ENCODE data around the gene MSI1. TPM values are rescaled to one million over a fixed set of nuclear protein-coding genes. Genes with fewer than 3 reads are reported as not detected.
A peak's percentile ranks its signal among the peaks of the same experiment; 100 is the strongest.

MSI1 gene
- total RNA-seq, 2 experiments from 2014 or later: 0.07 TPM; not detected in 1

GRCh38 chr12:120358412-120359100 is 10.4 kb downstream of the MSI1 start:
- CTCF ChIA-PET: interaction anchor here (1.6 kb wide), 1 partner anchor 72 kb away, joined by 5 read pairs; no protein-coding TSS in a partner anchor
- peaks cover 36% of the 10 kb centered on the region for H3K27me3 Mint-ChIP-seq

GRCh38 chr12:120357104-120357503 is 11.9 kb downstream of the MSI1 start:
- ATAC-seq (no peak), DNase-seq (no peak)
- CTCF ChIA-PET: interaction anchor here (0.6 to 1.5 kb wide), 15 partner anchors 9 to 443 kb away, joined by 3 to 15 read pairs (median 4); no protein-coding TSS in a partner anchor
- no peaks in the 10 kb centered on the region for H3K9me3 Mint-ChIP-seq (ENCODE audit: low read depth)
- no peaks in the 10 kb centered on the region for H3K36me3 Mint-ChIP-seq
- H3K27me3 Mint-ChIP-seq: peaks cover 23% of the 10 kb centered on the region
- H3K4me3 Mint-ChIP-seq: no peak overlapping the region
- H3K27ac Mint-ChIP-seq: no peak overlapping the region
- H3K4me1 Mint-ChIP-seq: no peaks in the 10 kb centered on the region

More at GRCh38 chr12:120358412-120359100, 10.4 kb downstream of the MSI1 start:
- no peak for DNase-seq
- no peaks in the 10 kb centered on the region for H3K4me1 Mint-ChIP-seq
- ATAC-seq: no peak
- H3K36me3 Mint-ChIP-seq: no peaks in the 10 kb centered on the region
- no peak overlapping the region for H3K27ac Mint-ChIP-seq
- H3K4me3 Mint-ChIP-seq: no peak overlapping the region
- H3K9me3 Mint-ChIP-seq (ENCODE audit: low read depth): no peaks in the 10 kb centered on the region

- DNase-seq: peak; percentile 79
- Mint-ChIP-seq H3K9me3 (ENCODE audit: low read depth) (no peaks in the 10 kb centered on the region), H3K36me3 (no peaks in the 10 kb centered on the region), H3K27me3 (peaks cover 22% of the 10 kb centered on the region), H3K27ac (no peak overlapping the region), H3K4me3 (no peak overlapping the region), H3K4me1 (no peaks in the 10 kb centered on the region)
- CTCF ChIA-PET: interaction anchor here (0.6 to 1.5 kb wide), 14 partner anchors 9 to 444 kb away, joined by 3 to 15 read pairs (median 4); no protein-coding TSS in a partner anchor
- peak; percentile 93 for ATAC-seq
Measured at GRCh38 chr12:120356567-120357030, 12.4 kb downstream of the MSI1 start.

- ATAC-seq (no peak), DNase-seq (no peak)
- CTCF ChIA-PET: interaction anchor here (1.9 to 5.2 kb wide), 2 partner anchors 77 to 80 kb away, joined by 4 to 29 read pairs; no protein-coding TSS in a partner anchor
- H3K9me3 Mint-ChIP-seq (ENCODE audit: low read depth): no peaks in the 10 kb centered on the region
- no peak overlapping the region for H3K27ac Mint-ChIP-seq
- H3K4me1 Mint-ChIP-seq: no peaks in the 10 kb centered on the region
- H3K27me3 Mint-ChIP-seq: peaks cover 6% of the 10 kb centered on the region
- no peak overlapping the region for H3K4me3 Mint-ChIP-seq
- no peaks in the 10 kb centered on the region for H3K36me3 Mint-ChIP-seq
Measured at GRCh38 chr12:120353556-120354317, 15.2 kb downstream of the MSI1 start.

- H3K4me1 Mint-ChIP-seq: no peaks in the 10 kb centered on the region
- no peaks in the 10 kb centered on the region for H3K36me3 Mint-ChIP-seq
- CTCF ChIA-PET: interaction anchor here (5.2 kb wide), 1 partner anchor 77 kb away, joined by 29 read pairs; no protein-coding TSS in a partner anchor
- no peak overlapping the region for H3K27ac Mint-ChIP-seq
- no peaks in the 10 kb centered on the region for H3K9me3 Mint-ChIP-seq (ENCODE audit: low read depth)
- no peak for ATAC-seq
- peaks cover 4% of the 10 kb centered on the region for H3K27me3 Mint-ChIP-seq
- DNase-seq: no peak
- H3K4me3 Mint-ChIP-seq: no peak overlapping the region
Measured at GRCh38 chr12:120353136-120353535, 15.8 kb downstream of the MSI1 start.

- no peaks in the 10 kb centered on the region for H3K9me3 Mint-ChIP-seq (ENCODE audit: low read depth)
- CTCF ChIA-PET: interaction anchor here (5.2 kb wide), 1 partner anchor 78 kb away, joined by 29 read pairs; no protein-coding TSS in a partner anchor
- no peak overlapping the region for H3K27ac Mint-ChIP-seq
- H3K4me3 Mint-ChIP-seq: no peak overlapping the region
- H3K36me3 Mint-ChIP-seq: no peaks in the 10 kb centered on the region
- ATAC-seq: no peak
- DNase-seq: no peak
- H3K4me1 Mint-ChIP-seq: no peaks in the 10 kb centered on the region
- H3K27me3 Mint-ChIP-seq: peaks cover 2% of the 10 kb centered on the region
Measured at GRCh38 chr12:120352117-120352516, 16.8 kb downstream of the MSI1 start.

- Mint-ChIP-seq H3K27ac (no peak overlapping the region), H3K27me3 (peaks cover 2% of the 10 kb centered on the region), H3K9me3 (ENCODE audit: low read depth) (no peaks in the 10 kb centered on the region), H3K4me3 (no peak overlapping the region), H3K4me1 (no peaks in the 10 kb centered on the region), H3K36me3 (no peaks in the 10 kb centered on the region)
- DNase-seq: no peak
- CTCF ChIA-PET: no interaction called here
- ATAC-seq: no peak
Measured at GRCh38 chr12:120350576-120351350, 18.2 kb downstream of the MSI1 start.

- CTCF ChIA-PET: interaction anchor here (1.4 kb wide), 1 partner anchor 9 kb away, joined by 4 read pairs; no protein-coding TSS in a partner anchor
- DNase-seq: no peak
- Mint-ChIP-seq H3K27me3 (no peaks in the 10 kb centered on the region), H3K9me3 (ENCODE audit: low read depth) (no peaks in the 10 kb centered on the region), H3K4me3 (no peak overlapping the region), H3K4me1 (no peaks in the 10 kb centered on the region), H3K27ac (no peak overlapping the region), H3K36me3 (no peaks in the 10 kb centered on the region)
- no peak for ATAC-seq
Measured at GRCh38 chr12:120347766-120348165, 21.2 kb downstream of the MSI1 start.

GRCh38 chr12:120346681-120347080 is 22.3 kb downstream of the MSI1 start:
- Mint-ChIP-seq H3K4me3 (no peak overlapping the region), H3K27ac (no peak overlapping the region), H3K4me1 (no peaks in the 10 kb centered on the region), H3K27me3 (no peaks in the 10 kb centered on the region), H3K36me3 (no peaks in the 10 kb centered on the region), H3K9me3 (ENCODE audit: low read depth) (no peaks in the 10 kb centered on the region)
- ATAC-seq (no peak), DNase-seq (no peak)
- CTCF ChIA-PET: interaction anchor here (1.4 kb wide), 1 partner anchor 10 kb away, joined by 4 read pairs; no protein-coding TSS in a partner anchor

- H3K27me3 Mint-ChIP-seq: no peaks in the 10 kb centered on the region
- CTCF ChIA-PET: no interaction called here
- H3K4me3 Mint-ChIP-seq: no peak overlapping the region
- no peaks in the 10 kb centered on the region for H3K9me3 Mint-ChIP-seq (ENCODE audit: low read depth)
- DNase-seq (no peak), ATAC-seq (no peak)
- H3K27ac Mint-ChIP-seq: no peak overlapping the region
- no peaks in the 10 kb centered on the region for H3K36me3 Mint-ChIP-seq
- H3K4me1 Mint-ChIP-seq: no peaks in the 10 kb centered on the region
Measured at GRCh38 chr12:120346031-120346430, 22.9 kb downstream of the MSI1 start.

- no peaks in the 10 kb centered on the region for H3K9me3 Mint-ChIP-seq (ENCODE audit: low read depth)
- no peak overlapping the region for H3K4me3 Mint-ChIP-seq
- H3K4me1 Mint-ChIP-seq: no peaks in the 10 kb centered on the region
- ATAC-seq (no peak), DNase-seq (no peak)
- no peaks in the 10 kb centered on the region for H3K27me3 Mint-ChIP-seq
- no peaks in the 10 kb centered on the region for H3K36me3 Mint-ChIP-seq
- H3K27ac Mint-ChIP-seq: no peak overlapping the region
- CTCF ChIA-PET: no interaction called here
Measured at GRCh38 chr12:120343692-120344091, 25.3 kb downstream of the MSI1 start.

- no peak overlapping the region for H3K27ac Mint-ChIP-seq
- ATAC-seq: no peak
- DNase-seq: no peak
- peaks cover under 1% of the 10 kb centered on the region for H3K9me3 Mint-ChIP-seq (ENCODE audit: low read depth)
- H3K27me3 Mint-ChIP-seq: peaks cover under 1% of the 10 kb centered on the region
- no peak overlapping the region for H3K4me3 Mint-ChIP-seq
- CTCF ChIA-PET: no interaction called here
- no peaks in the 10 kb centered on the region for H3K36me3 Mint-ChIP-seq
- no peaks in the 10 kb centered on the region for H3K4me1 Mint-ChIP-seq
Measured at GRCh38 chr12:120343039-120343537, 25.9 kb downstream of the MSI1 start.

All from activated CD8-positive, alpha-beta memory T cell treated with anti-CD3 and anti-CD28 coated beads, Interleukin-2, amount 10 ng/mL, durations not matched to agents 7 days and 5 days (primary cell).